HTERT RPE-1 (cell line): ENCODE measurements around the gene PRRX1.

Experiments used
- in situ Hi-C: fragments of 300-500 bp; cut with MboI; formaldehyde crosslinking; loops from 4 replicates; pipeline ENCODE4 v1.14.3; 2020; ENCODE audit warnings: low sequenced_read_pairs

PRRX1 gene

DNA sequence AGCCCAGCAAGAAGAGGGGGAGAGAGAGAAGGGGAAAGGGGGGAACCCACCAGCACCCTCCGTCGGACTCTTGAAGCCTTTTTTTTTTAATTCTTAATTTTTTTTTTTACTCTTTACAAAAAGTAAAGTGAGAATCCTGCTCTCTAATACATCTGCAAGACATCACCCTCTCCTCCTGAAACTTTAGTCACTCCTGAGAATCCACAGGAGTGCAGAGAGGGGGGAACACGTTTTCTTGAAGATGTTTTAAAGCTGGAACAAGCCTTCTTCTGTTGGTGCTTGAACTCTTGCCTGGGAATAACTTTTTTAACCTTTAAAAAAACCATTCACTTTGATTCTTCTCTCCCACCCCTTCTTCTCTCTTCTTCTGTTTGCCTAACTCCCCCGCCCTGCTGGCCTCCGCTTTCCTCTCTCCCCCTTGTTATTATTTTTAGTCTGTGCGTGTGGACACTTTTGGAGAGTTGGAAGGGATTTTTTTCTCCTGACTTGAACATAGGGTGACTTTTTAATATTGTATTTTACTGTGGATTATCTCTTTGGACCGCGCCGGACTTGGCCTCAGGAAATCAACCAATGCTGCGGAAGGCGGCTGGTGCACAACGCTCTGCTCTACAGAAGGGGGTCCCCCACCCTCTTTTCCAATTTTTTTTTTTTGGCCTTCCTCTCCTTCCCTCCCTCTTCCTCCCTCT is 383 bp upstream of the PRRX1 start:
- in situ Hi-C loops: no loop called here

DNA sequence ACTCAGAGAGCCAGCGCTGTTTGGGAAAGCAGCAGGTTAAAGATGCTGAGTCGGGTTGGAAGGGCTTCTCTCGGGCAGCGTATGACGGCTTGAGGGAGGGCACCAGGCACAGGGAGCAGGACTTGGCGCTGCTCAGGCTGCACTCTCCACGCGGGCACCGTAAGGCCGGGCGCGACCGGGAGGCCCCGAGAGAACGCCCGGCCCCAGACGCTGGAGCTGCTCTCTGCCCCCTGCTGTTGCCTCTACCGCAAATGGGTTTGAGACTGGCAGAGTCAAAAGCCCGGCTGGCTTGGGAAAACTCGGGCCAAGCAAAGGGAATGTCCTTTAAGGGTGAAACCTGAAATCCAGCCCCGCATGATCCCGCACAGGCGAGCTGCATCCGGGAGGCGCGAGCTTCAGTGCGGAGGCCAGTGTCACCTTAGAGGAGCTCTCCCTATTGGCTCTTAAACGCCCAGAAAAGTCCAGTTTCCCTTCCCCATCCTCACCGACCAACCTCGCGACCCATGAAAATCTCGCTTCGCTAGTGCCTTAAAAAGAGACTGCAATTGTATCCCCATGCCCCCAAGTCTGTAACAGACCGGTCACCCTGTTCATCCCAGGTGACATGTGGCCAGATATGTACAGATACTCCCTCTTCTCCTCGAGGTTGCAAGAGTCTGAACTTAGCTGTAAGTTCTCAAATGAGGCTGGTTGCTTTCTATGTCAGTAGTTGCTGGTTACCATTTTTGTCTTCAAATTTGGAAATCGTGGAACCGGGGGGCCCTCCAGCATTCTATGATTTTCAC is 1.1 kb downstream of the PRRX1 start:
- in situ Hi-C loops: no loop called here

DNA sequence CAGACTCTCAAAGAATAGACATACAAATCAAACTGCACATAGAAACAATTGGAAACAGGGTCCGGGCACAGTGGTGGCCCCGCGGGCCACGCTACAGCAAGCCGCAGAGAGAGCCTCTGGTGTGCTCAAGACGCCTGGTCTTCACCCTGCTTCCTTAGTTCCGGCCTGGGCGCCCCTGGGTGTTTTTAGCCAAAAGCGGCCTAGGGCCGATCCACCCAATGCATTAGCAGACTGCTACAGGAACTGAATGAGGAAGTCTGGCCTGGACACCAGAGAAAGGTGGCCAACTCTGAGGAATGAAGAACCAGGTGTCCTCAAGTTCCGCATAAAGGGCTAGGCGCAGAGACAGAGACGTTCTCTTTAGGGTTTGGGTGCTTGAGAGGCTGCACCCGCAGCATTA is 1.7 kb downstream of the PRRX1 start:
- in situ Hi-C loops: no loop called here

DNA sequence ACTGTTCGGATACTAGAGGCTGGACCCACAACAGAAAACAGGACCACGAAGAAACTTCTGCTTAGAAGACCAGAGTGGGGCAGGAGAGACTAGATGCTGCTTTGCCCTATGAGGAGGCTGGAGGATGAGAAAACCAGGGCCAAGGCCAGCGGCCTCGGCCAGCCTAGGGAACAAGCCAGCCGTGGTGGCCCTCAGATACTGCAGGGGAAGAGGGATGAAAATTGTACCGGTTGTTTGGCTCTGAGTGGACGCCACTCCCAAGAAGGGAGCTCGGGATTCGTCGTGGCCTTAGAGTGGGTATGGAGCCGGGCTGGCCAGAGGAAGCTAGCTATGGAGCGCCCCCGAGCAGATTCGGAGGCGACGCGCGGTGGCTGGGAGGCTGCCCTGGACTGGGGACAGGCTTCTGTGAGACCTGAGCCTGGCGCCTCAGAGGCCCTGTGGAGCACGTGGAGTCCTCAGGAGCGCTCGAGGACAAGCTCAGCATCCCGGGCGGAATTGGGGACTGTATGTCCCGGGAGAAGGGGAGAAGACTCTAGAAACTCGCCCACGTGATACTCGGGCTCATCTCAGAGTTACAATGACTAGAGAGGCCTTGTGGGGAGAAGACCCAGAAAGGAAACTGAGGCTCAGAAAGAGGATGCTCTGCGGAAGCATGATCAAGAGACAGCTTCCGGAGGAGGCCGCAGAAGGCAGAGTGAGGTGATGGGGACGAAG is 2.8 kb downstream of the PRRX1 start:
- in situ Hi-C loops: no loop called here

DNA sequence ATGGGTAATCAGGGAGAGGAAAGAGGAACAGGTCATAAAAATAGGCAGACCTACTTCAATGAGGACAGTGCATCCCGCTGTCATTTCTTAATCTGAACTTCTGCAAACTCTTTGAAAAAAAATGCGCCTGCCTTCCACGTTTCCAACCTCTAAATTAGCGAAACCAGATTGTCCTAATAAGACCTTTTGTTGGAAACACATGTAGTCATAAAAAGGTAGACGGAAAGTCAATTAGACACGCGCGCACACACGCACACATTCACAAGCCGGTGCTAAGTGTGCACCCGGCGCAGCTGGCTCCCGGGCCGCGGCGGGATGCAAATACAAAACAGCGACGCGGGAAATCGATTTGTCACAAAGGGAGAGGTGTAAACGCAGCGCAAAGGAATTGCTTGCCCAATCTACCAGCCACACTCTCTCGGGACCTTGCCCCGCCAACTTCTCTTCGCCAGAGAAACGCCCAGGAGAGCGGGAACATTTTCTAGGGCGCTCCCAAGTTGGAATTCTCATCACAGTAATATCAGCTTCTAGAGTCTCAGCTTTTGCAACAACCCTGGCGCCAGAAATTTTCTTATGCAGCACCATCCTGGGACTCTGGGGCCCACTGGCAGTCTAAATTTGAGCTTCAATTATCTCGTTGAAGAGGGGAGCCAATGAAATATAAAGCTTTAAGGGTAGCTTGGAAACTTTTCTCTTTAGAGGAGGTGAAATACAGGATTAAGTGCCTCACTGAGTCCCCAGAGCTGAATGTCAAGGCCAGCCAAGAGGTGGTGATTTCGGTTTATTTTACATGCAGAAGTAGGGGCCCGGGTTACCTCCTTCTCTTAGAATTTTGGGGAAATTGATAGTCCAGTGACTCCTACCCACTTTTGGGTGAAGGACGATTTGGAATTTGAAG is 4.5 kb downstream of the PRRX1 start:
- in situ Hi-C loops: no loop called here

DNA sequence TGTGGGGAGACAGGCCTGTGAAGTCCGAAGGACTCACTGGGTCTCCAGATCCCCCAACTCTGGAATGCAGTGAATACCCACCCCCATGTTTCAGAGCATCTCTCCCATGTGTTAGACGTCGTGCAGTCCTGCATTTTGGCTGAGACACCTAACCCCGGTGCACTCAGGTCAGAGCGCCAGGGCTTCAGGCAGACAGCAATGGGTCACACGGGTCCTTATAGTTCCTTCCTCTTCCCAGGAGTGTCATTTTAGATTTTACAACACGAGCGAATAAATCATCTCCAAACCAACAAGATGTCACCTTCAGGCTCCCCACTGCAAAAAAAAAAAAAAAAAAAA is 5.1 kb downstream of the PRRX1 start:
- in situ Hi-C loops: no loop called here

DNA sequence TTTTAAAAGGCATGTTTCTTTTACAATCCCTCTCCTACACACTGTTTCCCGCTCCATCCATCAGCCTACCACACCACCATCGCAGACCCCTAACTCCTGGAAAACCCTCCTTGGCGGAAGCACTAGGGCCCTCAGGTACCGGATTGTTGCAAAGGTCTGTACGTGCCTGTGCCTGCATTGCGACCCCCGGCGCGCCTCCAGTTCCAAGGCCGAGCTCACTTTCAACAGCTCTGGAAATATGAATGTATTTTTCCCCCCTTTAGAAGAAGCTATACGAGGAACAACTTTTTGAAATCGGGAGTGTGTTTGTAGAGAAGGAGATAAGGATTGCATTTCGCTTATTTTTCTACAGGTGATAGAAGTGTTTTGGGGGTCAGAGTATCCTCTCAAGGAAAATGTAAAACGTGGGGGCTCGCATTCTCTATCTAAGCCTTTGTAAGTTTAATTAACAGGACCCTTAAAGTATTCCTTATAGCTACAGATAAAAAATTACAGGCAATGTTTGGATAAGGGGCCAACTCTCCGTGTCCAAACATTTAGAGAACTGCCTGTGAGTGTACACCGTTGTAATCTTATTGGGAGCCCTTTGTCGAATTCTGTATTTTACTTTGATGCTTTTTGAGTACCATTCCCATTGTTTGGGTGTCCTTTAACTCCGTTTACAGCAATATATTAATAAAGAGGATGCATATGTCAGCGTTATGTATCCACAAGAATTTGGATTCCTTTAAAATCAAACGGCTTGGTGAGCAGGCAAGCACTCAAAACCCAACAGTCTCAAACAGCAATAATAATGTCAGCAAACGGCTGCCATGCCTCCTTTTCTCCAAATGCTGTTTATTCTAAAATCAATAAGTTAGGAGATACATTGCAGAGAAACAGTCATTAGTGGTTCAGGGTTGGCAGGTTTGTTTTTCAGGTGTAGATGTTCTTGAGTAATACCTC is 5.9 kb downstream of the PRRX1 start:
- in situ Hi-C loops: no loop called here

DNA sequence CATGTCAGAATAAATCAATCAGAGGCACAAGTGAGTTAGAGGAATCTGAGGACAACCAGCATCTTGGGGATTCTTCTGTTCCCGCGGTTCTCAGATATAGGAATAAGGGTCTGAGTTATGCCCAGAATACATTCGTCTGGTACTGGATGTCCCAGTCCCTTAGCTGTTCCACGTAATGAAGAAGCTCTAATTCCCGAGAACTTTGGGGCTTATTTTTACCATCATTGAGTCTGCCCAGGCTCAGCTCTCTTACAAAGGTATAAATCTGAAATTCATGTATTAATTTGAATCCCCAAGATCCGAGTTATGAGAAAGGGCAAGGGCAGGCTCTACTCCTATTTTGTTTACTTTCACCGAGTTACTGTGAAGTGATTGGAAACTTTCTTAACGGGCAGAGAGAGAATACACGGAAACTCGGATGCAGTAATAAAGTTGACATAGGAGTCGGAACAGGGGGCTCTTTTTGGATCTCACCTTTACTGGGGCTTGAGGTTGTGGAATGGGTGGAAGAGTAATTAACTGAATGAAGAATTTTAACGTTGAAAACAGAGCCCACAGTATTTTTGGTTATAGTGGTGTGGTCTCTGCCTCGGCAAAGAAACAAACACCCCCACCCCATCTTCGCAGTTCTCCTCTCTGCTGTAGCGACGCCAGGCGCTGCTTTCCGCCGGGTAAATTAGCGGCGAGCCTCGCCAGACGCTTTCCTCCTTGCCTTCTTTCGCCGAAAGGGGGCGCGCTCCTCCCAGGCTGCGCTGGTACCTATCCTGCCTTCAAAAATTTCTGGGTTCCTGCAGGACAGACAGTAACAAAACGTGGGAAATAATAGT is 7.1 kb downstream of the PRRX1 start:
- in situ Hi-C loops: no loop called here

DNA sequence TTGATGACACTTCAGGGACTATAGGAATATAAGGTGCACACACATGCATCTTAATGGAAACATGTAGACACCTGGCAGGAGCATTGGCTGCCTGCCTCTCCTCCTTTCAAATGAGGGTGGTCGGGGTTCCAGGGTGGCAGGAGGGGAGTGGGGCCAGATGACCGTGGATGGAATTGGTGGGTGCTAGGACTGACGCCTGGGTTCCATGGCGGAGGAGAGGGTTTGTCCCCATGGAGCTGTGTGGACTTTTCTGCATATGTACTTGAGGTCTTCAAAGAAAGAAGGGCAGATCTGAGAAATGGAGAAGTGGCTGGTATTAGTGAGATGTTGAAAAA is 7.7 kb downstream of the PRRX1 start:
- in situ Hi-C loops: no loop called here

DNA sequence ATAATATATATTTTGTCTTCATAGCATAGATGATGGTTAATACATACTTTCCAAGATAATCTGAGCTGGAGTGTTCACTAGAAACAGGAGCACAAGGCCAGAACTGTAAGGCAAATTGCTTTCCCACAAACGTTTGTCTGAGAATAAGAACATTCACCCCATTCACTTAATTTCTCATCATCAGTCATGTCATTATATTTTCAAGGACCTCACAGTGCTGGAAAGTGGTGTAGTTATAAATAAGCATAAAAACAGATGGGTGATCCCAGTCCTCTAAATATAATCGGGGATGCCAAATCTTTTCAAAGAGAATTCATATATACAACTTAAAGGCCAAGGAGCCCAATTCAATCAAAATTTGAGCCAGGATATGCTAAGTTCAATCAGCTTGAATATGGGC is 8.4 kb downstream of the PRRX1 start:
- in situ Hi-C loops: no loop called here

DNA sequence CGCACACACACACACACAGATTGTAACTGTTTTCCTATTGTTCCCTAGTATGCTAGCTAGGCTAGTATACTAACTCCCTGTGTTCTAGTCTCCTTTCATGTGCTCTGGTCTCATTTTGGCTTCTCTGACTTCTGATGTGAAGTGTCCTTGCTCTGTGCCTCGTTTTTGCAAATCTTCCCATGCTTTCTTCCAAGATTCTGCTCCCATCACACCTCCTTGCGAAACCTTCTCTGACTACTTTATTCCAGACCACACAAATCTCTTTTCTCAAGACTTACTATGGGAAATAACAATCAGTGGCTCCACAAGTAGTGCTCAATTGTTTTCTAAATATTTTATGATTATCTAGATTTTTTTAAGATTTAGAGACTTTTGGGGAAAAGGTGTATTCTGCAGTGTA is 10.3 kb downstream of the PRRX1 start:
- in situ Hi-C loops: no loop called here

DNA sequence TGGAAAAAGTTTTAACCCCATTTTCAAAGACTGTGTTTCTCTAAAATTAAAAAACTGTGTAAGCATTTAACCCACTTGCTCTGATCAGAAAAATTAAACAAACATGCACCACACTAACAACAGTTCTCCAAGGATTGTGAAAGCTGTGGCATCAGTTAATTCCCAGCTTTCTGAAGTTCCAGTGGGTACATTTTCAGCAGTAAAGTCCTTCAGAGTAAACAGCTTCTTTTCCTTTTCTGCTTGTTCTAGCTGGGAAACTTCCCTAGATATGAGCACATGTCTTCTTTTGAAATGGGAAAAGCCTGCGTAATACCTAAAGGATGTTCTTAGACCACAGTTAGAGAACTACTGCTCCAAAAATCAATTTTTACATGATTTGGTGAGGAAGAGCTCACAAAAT is 11.1 kb downstream of the PRRX1 start:
- in situ Hi-C loops: no loop called here

DNA sequence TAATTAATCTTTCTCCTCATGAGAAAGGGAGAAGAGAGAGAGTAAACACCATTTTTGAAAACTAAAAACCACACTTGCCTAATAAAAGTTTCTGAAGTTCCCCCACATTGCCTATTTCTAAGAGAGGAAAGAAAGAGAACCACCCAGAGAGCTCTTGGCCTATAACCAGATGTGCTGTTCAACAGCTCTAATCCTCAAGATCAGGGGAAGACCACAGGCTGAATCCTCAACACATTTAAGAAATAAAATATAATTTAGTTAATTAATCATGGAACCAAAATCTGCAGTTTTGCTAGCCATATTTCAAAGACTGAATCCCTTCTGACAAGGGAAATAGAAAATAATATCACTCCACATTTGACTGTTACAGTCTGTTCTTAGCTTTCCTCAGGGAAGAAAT is 11.9 kb downstream of the PRRX1 start:
- in situ Hi-C loops: no loop called here

DNA sequence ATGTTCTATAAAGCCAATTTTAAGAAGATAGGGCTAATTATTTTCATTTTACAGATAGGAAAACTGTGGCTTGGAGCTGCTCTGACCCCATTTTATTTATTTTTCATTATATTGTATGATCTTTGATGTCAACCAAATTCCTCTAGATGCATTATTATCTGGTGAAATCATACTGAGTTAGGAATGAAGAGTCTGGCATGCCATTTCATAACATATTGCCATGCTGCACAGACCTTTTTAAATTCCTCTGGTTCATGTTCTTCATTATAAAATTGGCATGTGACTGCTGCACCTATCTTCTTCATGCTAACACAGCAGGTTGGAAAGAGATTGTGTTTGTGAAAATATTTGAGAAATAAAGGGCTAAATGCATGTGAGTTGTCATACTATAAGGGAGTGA is 12.7 kb downstream of the PRRX1 start:
- in situ Hi-C loops: no loop called here

DNA sequence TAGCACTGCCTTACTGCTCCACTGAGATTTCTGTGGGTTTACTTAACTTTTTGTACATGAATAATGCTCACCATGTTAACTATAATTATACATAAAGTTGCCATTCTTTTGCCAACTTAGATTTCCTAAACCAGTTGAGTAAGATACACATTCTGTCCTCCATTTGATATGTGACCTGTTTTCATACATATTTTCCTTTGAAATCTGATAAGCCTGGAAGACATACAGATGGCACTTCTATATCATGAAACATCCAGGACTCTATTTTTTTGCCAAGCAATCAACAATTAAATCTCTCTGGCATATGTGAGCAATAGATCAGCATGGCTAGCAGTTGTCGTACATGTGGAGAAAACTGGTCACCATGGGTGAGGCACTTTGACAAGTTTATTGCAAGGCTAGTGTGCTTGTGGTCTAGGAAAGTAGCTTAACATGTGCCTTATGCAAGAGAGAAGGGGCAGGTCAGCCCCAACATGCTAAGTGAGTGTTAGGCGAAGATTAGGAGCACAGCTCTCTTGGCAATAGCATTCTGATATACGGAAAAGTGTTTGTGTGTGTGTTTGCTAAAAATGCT is 14.2 kb downstream of the PRRX1 start:
- in situ Hi-C loops: no loop called here

DNA sequence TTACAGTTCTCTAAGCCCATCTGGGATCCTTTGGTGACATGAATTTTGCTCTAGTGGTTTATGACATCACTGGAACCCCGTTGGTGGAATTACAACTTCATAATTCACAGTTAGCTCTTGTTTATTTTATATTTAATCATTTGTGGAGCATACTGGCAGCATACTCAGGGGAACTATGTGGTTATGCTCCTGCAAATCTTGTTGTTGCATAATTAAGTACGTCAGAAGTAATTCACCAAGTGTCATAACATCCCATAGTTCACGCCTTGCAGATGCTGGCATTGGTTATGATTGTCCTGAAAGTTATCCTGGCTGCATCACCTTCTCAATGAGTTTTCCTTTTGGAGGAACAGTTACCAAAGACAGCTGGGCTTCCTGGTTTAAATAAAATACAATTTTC is 16.5 kb downstream of the PRRX1 start:
- in situ Hi-C loops: no loop called here

DNA sequence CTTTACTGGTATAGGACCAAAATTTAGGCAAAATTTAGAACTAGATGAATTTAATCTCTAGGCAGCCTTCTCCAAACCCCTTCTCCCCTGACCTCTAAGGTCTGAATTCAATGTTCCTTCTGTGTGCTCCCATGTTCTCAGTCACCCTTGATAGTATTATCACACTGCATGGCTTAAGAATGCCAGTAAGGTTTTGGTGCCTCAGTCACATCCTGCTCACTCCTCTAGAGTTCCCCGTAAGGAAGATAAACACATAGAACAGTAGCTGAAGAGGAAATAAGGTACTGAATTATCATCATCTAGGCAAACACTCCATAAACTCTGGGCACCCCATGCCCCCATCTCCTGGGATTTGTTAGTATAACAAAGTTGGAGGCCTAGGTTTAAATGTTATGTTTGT is 18.2 kb downstream of the PRRX1 start:
- in situ Hi-C loops: no loop called here

DNA sequence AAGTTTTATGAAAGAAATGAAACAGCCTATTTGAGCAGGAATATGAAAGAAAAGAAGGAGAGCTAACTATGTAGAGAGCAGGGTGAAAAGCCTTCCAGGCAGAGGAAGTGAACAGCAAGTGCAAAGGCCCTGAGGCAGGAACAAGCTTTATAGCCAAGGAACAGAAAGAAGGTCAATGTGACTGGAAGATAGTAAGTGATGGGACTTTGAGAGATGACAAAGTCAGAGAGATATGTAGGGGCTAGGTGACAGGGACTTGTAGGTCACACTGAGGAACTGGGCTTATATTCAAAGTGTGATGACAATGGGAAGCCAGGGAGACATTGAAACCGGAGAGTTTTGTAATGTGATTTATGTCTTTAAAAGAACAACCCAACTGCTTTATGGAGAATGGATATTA is 18.9 kb downstream of the PRRX1 start:
- in situ Hi-C loops: no loop called here

DNA sequence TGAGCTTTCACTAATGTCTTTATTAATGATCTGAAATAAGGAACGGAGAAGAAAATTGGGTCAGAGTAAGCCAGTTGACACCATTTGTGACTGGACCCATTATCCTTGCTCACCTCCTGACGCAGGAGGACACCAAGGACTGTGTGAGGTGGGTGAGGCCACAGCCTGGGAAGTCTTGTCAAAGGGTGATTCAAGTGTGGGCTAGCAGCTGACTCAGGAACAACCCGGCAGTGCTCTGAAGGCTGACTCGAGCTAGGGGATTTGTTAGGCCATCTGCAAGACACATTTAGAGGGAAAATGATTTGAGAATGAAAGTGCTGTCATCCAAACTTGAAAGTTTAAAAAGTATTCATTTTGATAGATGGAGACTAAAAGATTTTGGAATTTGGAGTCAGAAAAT is 21.2 kb downstream of the PRRX1 start:
- in situ Hi-C loops: no loop called here
